ENCODE data around the gene MRPL43.
"Not testable (repeated sequence)": the region's sequence is repeated elsewhere in the genome, so short reads cannot be mapped to it uniquely, and the experiment has no call there.

Gene MRPL43

DNA sequence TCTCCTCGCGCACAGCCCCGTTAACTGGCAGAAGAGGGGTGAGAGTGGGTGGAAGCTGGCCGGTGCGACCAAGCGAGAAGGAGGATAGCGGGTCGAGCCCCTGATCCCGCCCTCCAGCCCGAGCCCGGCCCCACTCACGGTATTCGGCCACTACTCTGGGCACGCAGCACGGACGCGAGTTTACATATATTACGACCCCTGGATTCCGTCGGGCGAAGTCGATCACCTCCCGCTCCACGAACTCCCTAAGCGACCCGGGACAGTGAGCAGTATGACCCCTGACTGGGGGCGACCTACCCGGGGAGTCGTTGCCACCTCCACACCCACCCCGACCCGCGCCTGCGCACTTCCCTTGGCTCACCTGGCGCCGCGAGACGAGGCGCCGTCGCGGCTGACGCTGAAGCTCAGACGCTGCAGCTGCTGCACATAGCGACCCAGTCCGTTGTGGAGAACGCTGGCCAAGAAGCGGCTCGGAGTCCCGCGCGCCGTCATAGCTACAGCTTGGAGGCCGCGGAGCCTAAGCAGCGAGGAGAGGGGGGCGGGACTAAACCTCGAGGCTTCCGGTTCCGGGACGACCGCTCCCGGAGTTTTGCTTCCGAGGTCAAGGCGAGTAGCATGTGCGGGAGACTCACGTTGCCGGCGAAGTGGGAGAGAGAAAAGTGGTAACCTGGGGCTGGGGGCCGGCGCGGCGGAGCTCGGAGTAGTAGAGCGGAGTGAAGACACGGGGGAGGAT lies at the start of gene MRPL43, which contains the start of gene TWNK:
MRPL43 (minus strand) TSS at position 546 of the 733 bp plus-strand sequence; CDS start at position 492, 54 bp downstream.
TWNK (plus strand) TSS at position 592 of the 733 bp plus-strand sequence. CDS start 668 bp downstream, outside the sequence.
- in situ Hi-C loops (cut with HindIII; ENCODE audit: low sequenced_read_pairs), result no loop called here

DNA sequence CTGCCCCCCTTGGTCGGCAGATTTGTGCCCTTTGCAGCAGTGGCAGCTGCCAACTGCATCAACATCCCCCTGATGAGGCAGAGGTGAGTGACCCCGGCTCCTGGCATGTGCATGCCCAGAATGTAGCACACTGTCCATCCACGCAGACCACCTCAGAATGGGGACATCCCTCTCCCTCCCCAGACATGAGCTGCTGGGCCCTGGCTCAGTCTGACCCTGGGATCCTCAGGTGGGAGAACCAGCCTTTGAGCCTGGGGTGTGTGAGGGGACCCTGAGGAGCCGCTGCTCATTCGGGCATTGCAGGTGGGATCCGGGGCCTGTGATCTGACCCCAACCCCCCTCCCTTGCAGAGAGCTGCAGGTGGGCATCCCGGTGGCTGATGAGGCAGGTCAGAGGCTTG lies 49.4 kb upstream of the MRPL43 start:
- in situ Hi-C loops (cut with HindIII; ENCODE audit: low sequenced_read_pairs), result no loop called here

DNA sequence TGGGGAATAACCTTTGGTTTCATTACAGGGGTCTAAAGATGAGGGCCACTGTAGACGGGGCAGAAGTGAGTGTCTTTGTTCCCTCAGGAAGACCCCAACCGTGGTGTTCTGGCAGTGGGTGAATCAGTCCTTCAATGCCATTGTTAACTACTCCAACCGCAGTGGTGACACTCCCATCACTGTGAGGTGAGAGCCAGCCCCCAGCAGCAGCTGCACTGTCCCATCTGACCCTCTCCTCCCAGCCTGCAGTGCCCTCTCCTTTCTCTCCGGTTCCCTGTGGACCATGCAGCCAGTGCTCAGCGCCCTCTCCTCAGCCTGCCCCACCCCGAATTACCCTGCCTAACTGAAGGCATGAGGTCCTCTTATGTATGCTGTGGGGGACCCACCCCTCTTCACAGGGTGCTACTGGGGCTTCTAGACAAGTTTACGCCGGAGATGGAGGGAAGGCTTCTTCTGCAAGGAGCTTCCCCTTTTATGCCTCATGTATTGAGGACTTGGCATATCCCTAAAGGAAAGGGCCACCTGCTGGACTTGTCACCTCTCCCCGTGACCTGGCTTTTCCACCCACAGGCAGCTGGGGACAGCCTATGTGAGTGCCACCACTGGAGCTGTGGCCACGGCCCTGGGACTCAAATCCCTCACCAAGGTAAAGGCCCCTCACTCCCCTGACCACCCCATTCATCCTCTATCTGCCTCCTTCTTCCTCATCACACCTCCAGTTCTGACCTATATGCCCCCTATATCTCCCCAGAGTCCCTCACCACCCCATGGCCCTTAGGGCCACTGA lies 48.8 kb upstream of the MRPL43 start:
- in situ Hi-C loops (cut with HindIII; ENCODE audit: low sequenced_read_pairs), result no loop called here

DNA sequence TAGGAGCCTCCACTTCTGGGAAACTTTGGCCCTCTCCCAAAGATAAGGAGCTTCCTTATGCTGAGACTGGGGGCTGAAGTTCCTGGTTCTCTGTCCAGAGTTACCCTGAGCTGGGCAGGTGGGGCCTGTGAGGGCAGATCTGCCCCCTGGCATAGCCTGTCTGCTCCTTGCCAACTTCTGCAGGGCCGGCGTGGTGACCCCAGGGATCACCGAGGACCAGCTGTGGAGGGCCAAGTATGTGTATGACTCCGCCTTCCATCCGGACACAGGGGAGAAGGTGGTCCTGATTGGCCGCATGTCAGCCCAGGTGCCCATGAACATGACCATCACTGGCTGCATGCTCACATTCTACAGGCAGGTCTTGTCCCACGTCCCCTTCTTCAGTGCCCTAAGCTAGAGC lies 48.0 kb upstream of the MRPL43 start:
- in situ Hi-C loops (cut with HindIII; ENCODE audit: low sequenced_read_pairs), result no loop called here

DNA sequence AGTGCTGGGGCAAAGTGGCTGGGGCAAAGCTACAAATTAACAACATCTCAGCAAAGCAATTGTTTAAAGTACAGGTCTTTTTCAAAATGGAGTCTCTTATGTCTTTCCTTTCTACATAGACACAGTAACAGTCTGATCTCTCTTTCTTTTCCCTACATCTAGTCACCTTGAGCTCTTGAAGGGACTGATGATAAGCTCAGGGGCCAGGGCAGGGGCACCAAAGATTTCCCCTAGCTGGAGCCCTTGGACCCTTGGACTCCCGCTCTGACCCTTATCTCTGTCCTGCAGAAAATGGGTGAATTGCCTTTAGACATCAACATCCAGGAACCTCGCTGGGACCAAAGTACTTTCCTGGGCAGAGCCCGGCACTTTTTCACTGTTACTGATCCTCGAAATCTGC lies 47.1 kb upstream of the MRPL43 start:
- in situ Hi-C loops (cut with HindIII; ENCODE audit: low sequenced_read_pairs), result not testable (repeated sequence)

DNA sequence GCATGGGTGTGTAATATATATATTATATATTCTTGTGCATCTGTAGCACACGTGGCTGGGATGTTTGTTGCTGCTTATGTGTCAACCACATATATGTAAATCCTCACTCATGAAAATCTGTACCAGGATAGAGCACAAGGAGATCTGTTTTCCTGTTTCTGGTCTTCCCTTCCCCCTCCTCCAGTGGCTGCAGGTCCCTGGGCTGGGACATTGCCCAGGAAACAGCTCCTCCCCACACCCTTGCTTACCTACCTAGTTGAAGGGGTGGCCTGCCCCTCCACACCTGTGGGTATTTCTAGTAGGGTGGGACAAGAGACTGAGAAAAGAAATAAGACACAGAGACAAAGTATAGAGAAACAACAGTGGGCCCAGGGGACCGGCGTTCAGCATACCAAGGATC lies 46.0 kb upstream of the MRPL43 start:
- in situ Hi-C loops (cut with HindIII; ENCODE audit: low sequenced_read_pairs), result no loop called here

DNA sequence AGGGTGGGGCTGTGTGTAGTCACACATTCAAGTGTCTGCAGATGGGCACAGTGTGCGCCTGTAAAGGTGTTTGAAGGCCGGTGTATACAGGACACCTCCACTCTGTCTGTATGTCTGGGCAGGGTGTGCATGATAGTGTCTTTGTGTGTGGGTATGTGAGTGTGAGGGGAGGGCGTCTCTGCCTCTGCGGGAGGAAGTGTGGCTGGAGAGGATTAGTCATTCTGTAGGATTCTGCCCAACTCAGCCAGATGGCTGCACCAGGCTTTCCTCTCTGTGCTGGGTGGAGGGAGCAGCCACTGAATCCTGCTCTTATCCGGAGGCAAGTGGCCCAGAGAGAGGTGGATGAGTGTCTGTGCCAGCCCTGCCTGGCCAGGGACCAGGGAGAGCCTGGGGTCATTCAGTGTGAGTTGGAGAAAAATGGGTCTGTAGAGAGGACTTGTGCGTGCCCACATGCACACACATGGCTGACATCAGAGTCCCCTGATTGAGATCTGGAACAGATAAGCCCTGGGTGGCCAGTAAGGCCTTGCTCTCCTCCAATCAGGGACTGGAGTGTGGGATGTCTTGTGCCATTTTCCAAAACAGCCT lies 45.4 kb upstream of the MRPL43 start:
- in situ Hi-C loops (cut with HindIII; ENCODE audit: low sequenced_read_pairs), result no loop called here

DNA sequence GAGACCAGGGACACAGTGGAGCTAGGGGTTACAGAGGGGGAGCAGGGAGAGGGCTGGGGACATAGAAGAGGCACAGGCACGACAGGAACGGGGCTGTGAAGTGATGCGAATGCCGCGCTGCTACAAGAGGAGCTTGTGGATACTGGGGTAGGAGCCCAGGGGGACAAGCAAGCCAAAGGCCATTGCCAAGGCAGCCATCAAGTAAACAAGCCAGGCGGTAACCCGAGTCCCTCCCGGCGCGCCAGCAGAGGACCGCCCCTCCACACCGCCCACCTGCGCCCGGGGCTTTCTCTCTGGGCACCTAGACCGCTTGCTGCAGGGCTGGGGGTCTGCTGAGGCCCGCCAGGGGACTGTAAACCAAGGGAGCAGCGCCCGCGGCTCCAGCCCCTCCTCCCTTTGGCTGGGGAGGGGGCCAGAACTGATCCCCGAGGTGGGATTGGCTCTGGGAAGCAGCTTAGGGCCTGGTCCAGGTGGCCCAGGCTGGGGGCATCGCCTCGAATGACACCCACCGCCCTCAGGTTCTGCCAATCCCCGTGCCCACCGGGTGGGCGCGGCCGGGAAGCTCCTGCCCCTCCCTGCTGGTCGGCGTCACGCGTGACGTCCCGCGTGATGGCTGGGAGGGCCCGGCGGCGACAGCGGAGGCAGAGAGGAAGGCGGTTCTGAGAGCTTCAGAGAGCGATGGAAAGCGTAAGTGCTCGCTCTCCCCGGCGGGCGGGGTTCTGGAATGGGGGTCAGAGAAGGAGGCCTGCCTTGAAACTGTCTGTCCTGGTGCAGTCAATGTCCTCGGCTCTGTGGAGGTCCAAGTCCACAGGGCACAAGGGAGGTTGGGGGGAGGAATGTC lies 44.7 kb upstream of the MRPL43 start:
- in situ Hi-C loops (cut with HindIII; ENCODE audit: low sequenced_read_pairs), result no loop called here

DNA sequence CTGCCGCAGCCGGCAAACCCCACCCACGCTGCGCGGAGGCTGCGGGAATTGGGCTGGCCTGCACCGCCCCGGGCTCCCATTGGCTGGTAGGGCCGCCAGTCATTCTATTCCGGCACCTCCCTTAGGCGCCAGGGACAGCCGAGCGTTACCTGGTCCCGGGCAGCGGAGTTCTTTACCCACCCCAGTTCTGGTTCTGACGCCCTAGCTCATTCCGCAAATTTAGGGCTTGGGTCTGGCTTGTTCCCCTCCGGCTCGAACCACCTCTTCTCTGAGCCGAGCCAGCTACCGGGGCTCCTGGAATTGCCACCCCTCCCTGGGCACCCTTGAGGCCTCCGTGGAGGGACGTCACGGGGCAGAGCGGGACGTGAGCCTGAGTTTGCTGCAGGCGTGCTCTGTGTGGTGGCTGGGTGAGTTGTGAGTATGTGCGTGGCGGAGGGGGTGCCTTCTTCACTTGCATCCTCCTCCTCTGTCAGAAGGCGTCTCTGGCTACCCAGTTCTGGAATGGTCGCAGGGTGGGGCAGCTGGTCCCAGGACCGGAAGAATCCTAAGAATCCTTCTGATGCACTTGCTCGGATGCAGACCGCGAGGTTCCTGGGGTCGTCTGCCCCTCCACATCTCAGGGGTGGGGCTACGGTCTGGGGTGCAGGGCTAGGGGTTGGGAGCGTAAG lies 44.0 kb upstream of the MRPL43 start, which contains the start of the genes PDZD7 and SFXN3:
PDZD7 (minus strand) TSS at position 2 of the 668 bp plus-strand sequence. CDS start 910 bp downstream, outside the sequence.
SFXN3 (plus strand) TSS at position 107 of the 668 bp plus-strand sequence. CDS start 3,461 bp downstream, outside the sequence.
- in situ Hi-C loops (cut with HindIII; ENCODE audit: low sequenced_read_pairs), result no loop called here

DNA sequence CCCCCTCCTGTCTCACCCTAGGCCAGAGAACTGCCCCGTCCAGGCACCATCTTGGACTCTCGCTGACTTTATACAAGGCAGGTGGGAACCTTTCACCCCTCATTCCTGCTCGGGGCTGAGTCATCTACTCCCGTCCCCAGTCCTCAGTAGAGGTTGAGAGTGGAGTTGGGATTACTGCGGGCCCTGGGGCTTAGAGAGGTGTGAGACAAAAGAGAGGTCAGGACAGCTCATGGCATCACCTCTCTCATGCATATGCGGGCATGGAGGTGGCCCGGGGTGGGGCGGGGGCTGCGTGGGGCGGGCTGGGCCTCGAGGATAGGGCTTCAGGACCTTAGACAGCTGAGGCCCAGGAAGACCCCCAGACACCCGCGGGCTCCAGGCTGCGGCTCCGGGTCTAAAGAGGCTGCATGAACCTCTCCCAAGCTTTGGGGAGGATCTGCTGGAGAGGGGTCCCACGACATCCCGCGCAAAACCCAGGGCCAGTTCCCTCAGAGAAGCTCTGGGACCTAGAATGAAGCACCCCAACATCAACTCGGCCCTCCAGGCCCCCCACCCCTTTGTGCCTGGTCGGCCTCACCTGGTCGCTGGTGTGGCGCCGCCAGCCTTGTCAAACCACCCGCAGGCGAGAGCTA lies 43.3 kb upstream of the MRPL43 start:
- in situ Hi-C loops (cut with HindIII; ENCODE audit: low sequenced_read_pairs), result no loop called here

DNA sequence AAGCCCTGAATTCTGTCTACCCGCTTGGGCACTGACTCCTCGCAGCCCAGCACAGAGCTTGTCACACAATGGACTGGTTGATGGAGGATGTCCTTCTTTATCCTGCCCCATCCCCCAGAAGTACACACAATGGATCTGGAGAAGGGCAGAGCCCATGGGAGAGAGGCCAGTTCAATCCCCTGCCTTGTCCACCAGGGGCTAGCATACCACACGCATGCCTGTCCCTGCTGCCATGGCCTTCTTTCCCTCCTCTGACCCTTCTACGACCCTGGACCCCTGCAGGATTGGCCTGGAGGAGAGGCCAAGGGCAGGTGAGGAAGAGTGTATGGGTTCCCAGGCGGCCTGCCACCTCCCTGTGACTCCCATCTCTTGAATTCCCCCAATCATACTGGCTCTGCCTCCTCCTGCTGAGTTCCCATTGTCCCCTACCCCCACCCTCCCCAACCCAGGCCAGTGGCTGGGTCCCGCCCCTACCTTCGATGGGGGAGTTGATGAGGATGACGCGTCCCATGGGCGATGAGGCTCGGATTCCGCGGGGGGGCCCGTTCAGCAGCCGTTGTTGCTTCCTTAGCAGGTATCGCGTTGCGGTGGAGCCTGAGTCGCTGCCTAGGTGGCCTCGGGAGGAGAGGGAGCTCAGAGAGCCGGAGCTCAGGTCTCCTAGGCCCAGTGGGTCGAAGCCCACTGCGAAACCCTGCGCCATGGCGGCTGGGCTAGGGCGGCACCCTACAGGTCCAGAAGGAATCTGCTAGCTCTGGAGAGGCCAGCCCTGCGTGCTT lies 42.4 kb upstream of the MRPL43 start:
- in situ Hi-C loops (cut with HindIII; ENCODE audit: low sequenced_read_pairs), result no loop called here

DNA sequence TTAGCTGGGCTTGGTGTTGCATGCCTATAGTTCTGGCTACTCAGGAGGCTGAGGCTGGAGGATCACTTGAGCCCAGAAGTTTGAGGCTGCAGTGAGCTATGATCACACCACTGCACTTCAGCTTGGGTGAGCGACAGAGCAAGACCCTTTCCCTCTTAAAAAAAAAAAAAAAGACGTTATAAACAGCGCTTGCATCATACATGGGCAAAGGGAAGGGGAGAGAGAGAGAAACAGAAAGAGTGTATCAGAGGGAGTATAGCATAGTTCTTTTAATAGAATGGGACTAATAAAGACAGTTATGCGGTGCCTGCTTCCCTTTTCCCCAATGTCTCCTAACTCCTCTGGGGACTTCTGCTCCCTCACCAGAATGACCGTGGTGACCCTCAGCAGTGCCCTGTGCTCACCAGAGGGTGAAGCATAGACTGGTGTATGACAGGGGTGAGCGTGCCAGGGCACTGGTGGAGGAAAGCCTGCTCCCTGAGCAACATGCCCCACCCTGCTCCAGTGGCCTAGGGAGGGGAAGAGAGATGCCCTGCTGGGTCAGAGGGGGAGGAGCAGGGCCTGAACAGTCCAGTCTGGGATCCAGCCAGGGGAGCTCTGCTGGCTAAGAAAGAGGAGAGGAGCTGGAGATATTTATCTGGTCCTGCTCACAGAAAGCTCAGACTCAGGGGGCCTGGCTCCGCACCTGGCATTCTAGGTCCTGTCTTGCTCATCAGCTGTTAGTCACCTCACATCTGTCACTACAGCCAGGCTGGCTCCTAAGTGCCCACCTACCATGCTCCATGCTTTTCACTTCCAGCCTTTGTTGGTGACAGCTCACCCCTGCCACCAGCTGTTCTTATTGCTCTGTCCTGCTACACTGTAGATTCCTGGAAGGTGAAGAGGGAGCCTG lies 41.4 kb upstream of the MRPL43 start:
- in situ Hi-C loops (cut with HindIII; ENCODE audit: low sequenced_read_pairs), result no loop called here

DNA sequence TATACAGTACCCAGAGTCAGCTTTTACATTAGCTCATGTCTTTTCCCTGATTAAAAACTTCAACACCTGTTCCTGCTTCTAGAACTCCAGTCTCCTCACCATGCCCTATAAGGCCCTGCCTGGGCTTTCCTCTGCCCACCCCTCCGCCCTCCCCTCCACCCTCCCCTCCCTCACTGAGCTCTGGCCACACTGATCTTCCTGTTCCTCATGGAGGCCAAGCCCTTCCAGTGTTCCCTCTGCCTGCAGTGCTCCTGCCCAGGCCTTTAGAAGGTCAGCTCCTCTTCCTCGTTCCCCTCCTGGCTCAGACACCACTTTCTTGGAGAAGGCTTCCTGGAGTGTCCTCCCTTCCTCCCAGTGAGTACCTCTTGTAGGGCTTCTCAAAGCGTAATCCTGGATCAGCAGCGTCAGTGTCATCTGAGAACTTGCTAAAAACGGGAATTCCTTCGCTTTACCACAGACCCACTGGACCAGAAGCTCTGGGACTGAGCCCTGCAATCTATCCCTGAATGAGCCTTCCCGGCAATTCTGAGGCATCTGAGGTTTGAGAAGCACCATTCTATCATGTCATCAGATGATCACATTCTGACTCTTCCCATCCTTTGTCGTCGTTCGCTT lies 39.9 kb upstream of the MRPL43 start:
- in situ Hi-C loops (cut with HindIII; ENCODE audit: low sequenced_read_pairs), result no loop called here

DNA sequence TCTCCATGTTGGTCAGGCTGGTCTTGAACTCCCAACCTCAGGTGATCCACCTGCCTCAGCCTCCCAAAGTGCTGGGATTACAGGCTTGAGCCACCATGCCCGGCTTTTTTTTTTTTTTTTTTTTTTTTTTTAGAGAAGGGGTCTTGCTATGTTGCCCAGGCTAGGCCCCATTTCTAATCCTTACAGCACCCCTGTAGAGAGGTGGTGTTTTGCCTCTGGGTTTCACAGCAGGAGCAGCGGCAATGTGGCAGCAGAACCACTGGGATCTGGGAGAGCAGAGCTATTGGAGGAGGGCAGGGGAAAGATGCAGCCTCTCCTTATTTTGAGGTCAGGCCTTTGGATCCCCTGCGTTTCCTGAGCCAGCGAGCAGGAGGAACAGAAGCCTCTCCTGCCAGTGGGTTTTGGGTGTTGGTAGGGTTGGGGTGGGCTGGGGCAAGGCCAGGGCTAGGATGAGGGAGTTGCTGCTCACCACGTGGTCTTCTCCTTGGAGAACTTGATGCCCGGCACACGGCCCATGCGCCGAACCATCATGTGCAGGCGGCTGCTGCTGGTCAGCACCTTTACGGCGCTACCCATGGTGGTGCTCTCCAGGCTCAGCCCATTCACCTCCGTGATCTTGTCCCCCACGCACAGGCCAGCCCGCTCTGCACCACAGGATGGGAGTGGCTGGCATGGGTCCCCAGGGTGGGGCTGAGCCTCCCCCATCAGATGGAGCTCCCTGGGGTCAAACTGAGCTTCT lies 35.8 kb upstream of the MRPL43 start:
- in situ Hi-C loops (cut with HindIII; ENCODE audit: low sequenced_read_pairs), result no loop called here

DNA sequence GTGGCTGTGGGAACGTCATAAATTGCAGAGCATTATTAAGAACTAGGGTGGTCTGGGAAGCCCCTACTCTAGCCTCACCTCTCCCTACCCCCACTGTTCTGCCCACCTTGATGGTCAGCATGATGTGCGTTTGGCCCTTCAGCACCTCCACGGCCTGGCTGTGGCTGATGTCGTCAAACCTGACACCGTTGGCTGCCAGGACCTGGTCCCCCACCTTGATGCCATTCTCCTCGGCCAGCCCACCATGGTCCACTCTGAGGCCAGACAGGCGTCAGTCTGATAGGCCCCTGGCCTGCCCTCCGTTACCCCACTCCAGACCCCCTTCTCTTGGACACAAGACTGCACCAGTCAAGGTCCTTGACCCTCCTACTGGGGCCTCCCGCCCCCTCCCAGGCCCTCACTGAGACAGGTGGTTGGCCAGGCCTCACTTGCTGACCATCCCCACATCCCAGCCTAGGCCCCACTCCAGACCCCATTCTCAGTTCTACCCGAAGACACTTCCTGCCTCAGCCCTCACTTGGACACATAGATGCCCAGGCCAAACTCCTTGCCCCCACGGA lies 34.5 kb upstream of the MRPL43 start:
- in situ Hi-C loops (cut with HindIII; ENCODE audit: low sequenced_read_pairs), result no loop called here

DNA sequence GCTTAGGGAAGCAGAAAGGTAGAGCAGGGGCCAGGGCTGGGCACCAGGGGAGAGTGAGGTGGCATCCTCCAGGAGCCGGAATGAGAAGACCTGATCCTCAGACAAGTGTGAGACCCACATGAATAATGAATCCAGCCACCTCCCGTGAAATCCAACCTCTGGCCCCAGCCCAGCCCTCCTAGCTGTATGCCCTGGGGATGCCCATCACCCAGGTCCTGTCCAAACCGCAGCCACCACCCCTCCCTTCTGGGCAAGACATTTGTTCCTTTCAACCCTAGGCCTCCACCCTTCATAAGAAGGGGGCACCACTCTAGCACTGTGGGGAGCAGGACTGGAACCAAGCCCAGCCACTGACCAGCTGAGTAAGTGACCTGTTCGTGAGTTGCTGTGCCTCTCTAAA lies 33.9 kb upstream of the MRPL43 start:
- in situ Hi-C loops (cut with HindIII; ENCODE audit: low sequenced_read_pairs), result no loop called here
